CD14-positive monocyte (primary cell): ENCODE results near the gene EGLN1. TPM values are rescaled to one million over a fixed set of nuclear protein-coding genes. Genes with fewer than 3 reads are reported as not detected.

Experiments
- DNase-seq, 3 donors: peaks; one replicate each; pipeline ENCODE4 v3.0.0-alpha.2; 2011 to 2022
- H2AFZ ChIP-seq: 2 replicates; pipeline ENCODE4 v1.6.0; 2012; ENCODE audit warnings: mild to moderate bottlenecking, low read depth, low read length, inconsistent platforms; ENCODE audit not compliant: insufficient read depth, poor library complexity, severe bottlenecking
- H3K27ac ChIP-seq, 2 donors: 1 replicate in 1 of 2; 2 replicates in 1 of 2; pipeline ENCODE4 v1.5.1; 2012 to 2013; ENCODE audit warnings: low read length in 2 of 2, control low read depth in 1 of 2, inconsistent platforms in 1 of 2, low read depth in 1 of 2, mild to moderate bottlenecking in 1 of 2
- H3K27me3 ChIP-seq, 2 donors: one replicate each; pipeline versions ENCODE4 v1.6.0 to v1.6.1; 2011 to 2013; ENCODE audit warnings: low read length in 2 of 2; ENCODE audit not compliant: control insufficient read depth in 2 of 2, insufficient read depth in 2 of 2
- H3K36me3 ChIP-seq, 2 donors: replicated peaks in 1 of 2; 1 replicate in 1 of 2; 2 replicates in 1 of 2; pipeline versions ENCODE4 v1.5.1 to v1.6.1; 2012 to 2013; ENCODE audit warnings: low read length in 2 of 2, control low read depth in 1 of 2, inconsistent platforms in 1 of 2, mild to moderate bottlenecking in 1 of 2; ENCODE audit not compliant: insufficient read depth in 2 of 2, control insufficient read depth in 1 of 2
- H3K4me1 ChIP-seq, 2 donors: 1 replicate in 1 of 2; 2 replicates in 1 of 2; pipeline versions ENCODE4 v1.5.1 to v1.6.1; 2012 to 2013; ENCODE audit warnings: low read length in 2 of 2, control low read depth in 1 of 2, inconsistent platforms in 1 of 2, mild to moderate bottlenecking in 1 of 2, moderate library complexity in 1 of 2; ENCODE audit not compliant: insufficient read depth in 2 of 2, control insufficient read depth in 1 of 2
- H3K4me2 ChIP-seq: replicated peaks from 2 replicates; pipeline ENCODE3; 2012; ENCODE audit warnings: low read length, moderate library complexity, mild to moderate bottlenecking; ENCODE audit not compliant: poor library complexity, severe bottlenecking; ENCODE audit errors: extremely low read depth
- H3K4me3 ChIP-seq, 3 experiments: fragments of 200-600 bp in 1 of 3; sonication (generic) in 1 of 3; replicated peaks in 1 of 3; 1 replicate in 2 of 3; 2 replicates in 1 of 3; pipeline ENCODE4 v1.5.1; 2011 to 2013; ENCODE audit warnings: low read length in 3 of 3, mild to moderate bottlenecking in 3 of 3, control low read depth in 2 of 3, low read depth in 2 of 3, inconsistent platforms in 1 of 3, moderate library complexity in 1 of 3
- H3K79me2 ChIP-seq: 2 replicates; pipeline ENCODE4 v1.6.0; 2012; ENCODE audit warnings: mild to moderate bottlenecking, control low read depth, inconsistent platforms, low read length, moderate library complexity; ENCODE audit not compliant: insufficient read depth
- H3K9ac ChIP-seq: 2 replicates; pipeline ENCODE4 v1.6.0; 2017; ENCODE audit warnings: low read length, mild to moderate bottlenecking; ENCODE audit not compliant: insufficient read depth, poor library complexity, severe bottlenecking
- H3K9me3 ChIP-seq, 2 donors: replicated peaks in 1 of 2; 1 replicate in 1 of 2; 2 replicates in 1 of 2; pipeline versions ENCODE4 v1.5.1 to v1.6.1; 2012 to 2013; ENCODE audit warnings: low read length in 2 of 2, control low read depth in 1 of 2; ENCODE audit not compliant: control insufficient read depth in 1 of 2, insufficient read depth in 1 of 2
- H4K20me1 ChIP-seq: 2 replicates; pipeline ENCODE4 v1.6.0; 2012; ENCODE audit warnings: mild to moderate bottlenecking, low read length, control low read depth, moderate library complexity; ENCODE audit not compliant: insufficient read depth
- H3K27ac Mint-ChIP-seq, 7 donors: one replicate each; pipeline ENCODE4 v1.8.0; 2020; ENCODE audit warnings: mild to moderate bottlenecking in 7 of 7, mixed read lengths in 7 of 7, moderate library complexity in 6 of 7, inconsistent platforms in 2 of 7
- H3K27me3 Mint-ChIP-seq, 3 donors: one replicate each; pipeline ENCODE4 v1.8.0; 2021 to 2022; ENCODE audit warnings: low read depth in 3 of 3, mild to moderate bottlenecking in 3 of 3, mixed read lengths in 3 of 3, moderate library complexity in 3 of 3, inconsistent platforms in 1 of 3
- H3K36me3 Mint-ChIP-seq, 2 donors: one replicate each; pipeline ENCODE4 v1.8.0; 2020; ENCODE audit warnings: mixed read lengths in 2 of 2, inconsistent platforms in 1 of 2, mild to moderate bottlenecking in 1 of 2
- H3K4me1 Mint-ChIP-seq: one replicate; pipeline ENCODE4 v1.8.0; 2020; ENCODE audit warnings: mild to moderate bottlenecking, mixed read lengths
- H3K4me3 Mint-ChIP-seq, 2 donors: one replicate each; pipeline ENCODE4 v1.8.0; 2020; ENCODE audit warnings: mild to moderate bottlenecking in 2 of 2, mixed read lengths in 2 of 2, moderate library complexity in 1 of 2
- H3K9me3 Mint-ChIP-seq, 7 donors: one replicate each; pipeline ENCODE4 v1.8.0; 2020 to 2022; ENCODE audit warnings: mixed read lengths in 7 of 7, mild to moderate bottlenecking in 6 of 7, moderate library complexity in 6 of 7, inconsistent platforms in 2 of 7
- WGBS: methylation state at CpG from one replicate; pipeline ENCODE4 v1.1.5; 2013; ENCODE audit warnings: missing lambda C conversion rate; ENCODE audit not compliant: insufficient coverage; 5-methylcytosine and 5-hydroxymethylcytosine counted together
- intact Hi-C, 2 donors: fragments of 100-400 bp; cut with micrococcal nuclease; formaldehyde crosslinking; loops; one replicate each; pipeline versions ENCODE4 v1.15.0 to v1.15.1; 2023
- polyA plus RNA-seq, 3 donors: library from polyadenylated mRNA; depleted of rRNA in 1 of 3; unstranded in 2 of 3; stranded (reverse) in 1 of 3; fragments of 300-500 nt in 2 of 3; fragments of >200 nt in 1 of 3; fragmentation: Illumina TruSeq in 2 of 3; gene quantifications; 1 replicate in 2 of 3; 2 replicates in 1 of 3; pipeline ENCODE4 v1.2.3, GENCODE V29; 2012 to 2021
- TF ChIP-seq, protein P1 (sequence below): fragments of 200-600 bp; IDR thresholded peaks from one replicate; pipeline ENCODE4 v1.8.0; 2022; ENCODE audit warnings: antibody characterized with exemption, mild to moderate bottlenecking

EGLN1 gene
- polyA plus RNA-seq, 3 donors: 12.9 to 27.7 (median 23.1) TPM

DNA sequence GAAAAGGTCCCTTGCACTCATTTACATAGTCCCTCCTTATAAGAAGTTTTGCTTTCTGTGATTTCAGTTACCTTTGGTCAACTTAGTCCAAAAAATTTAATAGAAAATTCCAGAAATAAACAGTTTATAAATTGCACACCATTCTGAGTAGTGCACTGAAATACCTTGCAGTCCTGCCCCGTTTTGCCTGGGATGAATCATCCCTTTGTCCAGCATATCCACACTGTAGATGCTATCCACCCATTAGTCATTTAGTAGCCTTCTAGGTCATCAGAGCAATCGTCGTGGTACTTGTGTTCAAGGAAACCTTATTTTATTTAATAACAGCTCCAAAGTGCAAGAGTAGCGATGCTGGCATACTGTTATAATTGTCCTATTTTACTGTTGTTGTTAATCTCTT lies 46.0 kb downstream of the EGLN1 start:
- no peak overlapping the region for H3K4me3 ChIP-seq
- H3K9me3 Mint-ChIP-seq: peaks cover 0 to 4% (median 0%) of the 10 kb centered on the region in 7 donors
- no peak overlapping the region for H3K4me3 Mint-ChIP-seq
- no peaks in the 10 kb centered on the region for H3K27me3 ChIP-seq
- peaks cover 74% of the 10 kb centered on the region for H3K79me2 ChIP-seq
- no peak overlapping the region for H2AFZ ChIP-seq
- H3K4me2 ChIP-seq: no peak overlapping the region
- H3K4me1 Mint-ChIP-seq: peaks cover 25% of the 10 kb centered on the region
- WGBS: no CpG with 5 or more reads among the region's 4 CpGs
- no peaks in the 10 kb centered on the region for H3K9me3 ChIP-seq
- peaks cover 3 to 15% of the 10 kb centered on the region in 2 donors for H3K36me3 ChIP-seq
- peaks cover 0 to 2% (median 0%) of the 10 kb centered on the region in 3 donors for H3K27me3 Mint-ChIP-seq
- no peak overlapping the region for H3K27ac Mint-ChIP-seq
- no peak overlapping the region for H3K9ac ChIP-seq
- intact Hi-C loops: loop anchor here in 1 of 2 donors (5.0 kb wide), 1 partner anchor 46 kb away; the partner anchor contains the start of gene EGLN1
- peaks cover 95% of the 10 kb centered on the region for H4K20me1 ChIP-seq
- TF ChIP-seq, protein P1, sequence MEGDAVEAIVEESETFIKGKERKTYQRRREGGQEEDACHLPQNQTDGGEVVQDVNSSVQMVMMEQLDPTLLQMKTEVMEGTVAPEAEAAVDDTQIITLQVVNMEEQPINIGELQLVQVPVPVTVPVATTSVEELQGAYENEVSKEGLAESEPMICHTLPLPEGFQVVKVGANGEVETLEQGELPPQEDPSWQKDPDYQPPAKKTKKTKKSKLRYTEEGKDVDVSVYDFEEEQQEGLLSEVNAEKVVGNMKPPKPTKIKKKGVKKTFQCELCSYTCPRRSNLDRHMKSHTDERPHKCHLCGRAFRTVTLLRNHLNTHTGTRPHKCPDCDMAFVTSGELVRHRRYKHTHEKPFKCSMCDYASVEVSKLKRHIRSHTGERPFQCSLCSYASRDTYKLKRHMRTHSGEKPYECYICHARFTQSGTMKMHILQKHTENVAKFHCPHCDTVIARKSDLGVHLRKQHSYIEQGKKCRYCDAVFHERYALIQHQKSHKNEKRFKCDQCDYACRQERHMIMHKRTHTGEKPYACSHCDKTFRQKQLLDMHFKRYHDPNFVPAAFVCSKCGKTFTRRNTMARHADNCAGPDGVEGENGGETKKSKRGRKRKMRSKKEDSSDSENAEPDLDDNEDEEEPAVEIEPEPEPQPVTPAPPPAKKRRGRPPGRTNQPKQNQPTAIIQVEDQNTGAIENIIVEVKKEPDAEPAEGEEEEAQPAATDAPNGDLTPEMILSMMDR: no peak
- H3K27ac ChIP-seq: no peak overlapping the region
- peaks cover 15 to 16% of the 10 kb centered on the region in 2 donors for H3K36me3 Mint-ChIP-seq
- peak in 1 of 3 donors; percentile 53 for DNase-seq
- peaks cover 8 to 10% of the 10 kb centered on the region in 2 donors for H3K4me1 ChIP-seq

DNA sequence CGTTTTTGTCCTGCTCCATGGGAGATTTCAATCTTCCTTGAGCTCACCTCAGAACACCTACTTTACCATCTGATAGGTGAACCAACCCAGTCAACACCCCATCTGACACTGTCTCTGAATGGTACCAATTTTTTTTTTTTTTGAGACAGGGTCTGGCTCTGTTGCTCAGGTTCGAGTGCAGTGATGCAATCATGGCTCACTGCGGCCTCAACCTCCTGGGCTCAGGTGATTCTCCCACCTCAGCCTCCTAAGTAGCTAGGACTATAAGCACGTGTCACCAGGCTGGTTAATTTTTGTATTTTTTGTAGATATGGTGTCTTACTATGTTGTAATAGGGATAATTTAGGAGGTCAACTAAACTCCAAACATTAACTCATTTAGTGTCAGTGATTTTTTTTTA lies 47.7 kb downstream of the EGLN1 start:
- no peaks in the 10 kb centered on the region for H3K9me3 ChIP-seq
- no peak overlapping the region for H3K27ac Mint-ChIP-seq
- intact Hi-C loops: no loop called here
- H3K4me3 Mint-ChIP-seq: no peak overlapping the region
- H3K36me3 Mint-ChIP-seq: peaks cover 18 to 20% of the 10 kb centered on the region in 2 donors
- no peak for DNase-seq
- H3K4me2 ChIP-seq: no peak overlapping the region
- peaks cover 8 to 10% of the 10 kb centered on the region in 2 donors for H3K4me1 ChIP-seq
- TF ChIP-seq, protein P1: no peak
- H3K4me1 Mint-ChIP-seq: peaks cover 25% of the 10 kb centered on the region
- no peak overlapping the region for H3K27ac ChIP-seq
- H3K27me3 ChIP-seq: no peaks in the 10 kb centered on the region
- peaks cover 0 to 2% (median 0%) of the 10 kb centered on the region in 3 donors for H3K27me3 Mint-ChIP-seq
- H3K79me2 ChIP-seq: peaks cover 58% of the 10 kb centered on the region
- H2AFZ ChIP-seq: no peak overlapping the region
- H3K36me3 ChIP-seq: peaks cover 8 to 30% of the 10 kb centered on the region in 2 donors
- H3K9ac ChIP-seq: no peak overlapping the region
- H3K4me3 ChIP-seq: no peak overlapping the region
- H3K9me3 Mint-ChIP-seq: no peaks in the 10 kb centered on the region
- 80% methylated on average over 3 of the region's 4 CpGs for WGBS
- H4K20me1 ChIP-seq: peaks cover 85% of the 10 kb centered on the region
